ENCODE measurements around the gene DZIP1.

Gene DZIP1

DNA sequence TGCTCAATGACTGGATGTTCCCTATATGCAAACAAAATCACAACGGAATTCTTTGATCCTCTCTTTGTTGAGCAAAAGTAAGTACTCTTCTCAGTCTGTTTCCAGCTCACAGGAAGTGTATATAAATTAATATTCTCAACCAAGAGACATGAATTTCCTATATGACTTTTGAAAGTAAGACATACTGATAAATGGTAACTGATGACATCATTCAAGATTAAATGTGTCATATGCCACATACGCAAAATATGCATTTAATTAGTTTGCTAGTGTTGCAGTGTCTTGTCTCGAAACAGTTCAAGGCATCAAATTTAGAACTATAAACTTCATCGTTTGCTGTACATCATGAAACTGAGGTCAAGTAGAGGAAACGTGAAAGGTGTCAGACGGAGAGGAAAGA lies 84.1 kb downstream of the DZIP1 start:
- H3K27ac ChIP-seq, result peak overlapping the region; percentile 14; the same call in 1 of the 2 replicates
- no peak for TF ChIP-seq ZFX (IDR thresholded peaks at IDR 0.05; ENCODE audit: borderline replicate concordance)
- TF ChIP-seq, protein P1, sequence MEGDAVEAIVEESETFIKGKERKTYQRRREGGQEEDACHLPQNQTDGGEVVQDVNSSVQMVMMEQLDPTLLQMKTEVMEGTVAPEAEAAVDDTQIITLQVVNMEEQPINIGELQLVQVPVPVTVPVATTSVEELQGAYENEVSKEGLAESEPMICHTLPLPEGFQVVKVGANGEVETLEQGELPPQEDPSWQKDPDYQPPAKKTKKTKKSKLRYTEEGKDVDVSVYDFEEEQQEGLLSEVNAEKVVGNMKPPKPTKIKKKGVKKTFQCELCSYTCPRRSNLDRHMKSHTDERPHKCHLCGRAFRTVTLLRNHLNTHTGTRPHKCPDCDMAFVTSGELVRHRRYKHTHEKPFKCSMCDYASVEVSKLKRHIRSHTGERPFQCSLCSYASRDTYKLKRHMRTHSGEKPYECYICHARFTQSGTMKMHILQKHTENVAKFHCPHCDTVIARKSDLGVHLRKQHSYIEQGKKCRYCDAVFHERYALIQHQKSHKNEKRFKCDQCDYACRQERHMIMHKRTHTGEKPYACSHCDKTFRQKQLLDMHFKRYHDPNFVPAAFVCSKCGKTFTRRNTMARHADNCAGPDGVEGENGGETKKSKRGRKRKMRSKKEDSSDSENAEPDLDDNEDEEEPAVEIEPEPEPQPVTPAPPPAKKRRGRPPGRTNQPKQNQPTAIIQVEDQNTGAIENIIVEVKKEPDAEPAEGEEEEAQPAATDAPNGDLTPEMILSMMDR (IDR thresholded peaks at IDR 0.05), result no peak

DNA sequence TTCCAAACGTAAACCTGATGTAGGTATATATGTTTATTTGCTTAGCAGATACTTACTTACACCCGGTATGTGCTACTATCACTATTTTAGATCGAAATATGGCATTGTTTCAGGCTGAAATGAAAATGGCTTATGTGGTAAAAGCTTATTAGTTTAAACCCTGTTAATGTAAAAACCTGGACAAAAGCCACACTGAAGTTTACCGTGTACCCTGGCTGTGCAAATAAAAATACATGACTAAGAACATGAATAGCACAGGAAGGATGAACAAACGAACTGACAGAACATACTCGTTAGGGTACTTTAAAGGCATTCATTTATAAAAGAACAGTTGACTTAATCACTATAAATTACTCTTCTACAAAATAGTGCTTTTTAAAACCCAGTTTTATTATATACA lies 85.4 kb downstream of the DZIP1 start:
- no peak overlapping the region for H3K27ac ChIP-seq
- TF ChIP-seq, protein P1 (IDR thresholded peaks at IDR 0.05), result no peak
- no peak for TF ChIP-seq ZFX (IDR thresholded peaks at IDR 0.05; ENCODE audit: borderline replicate concordance)

DNA sequence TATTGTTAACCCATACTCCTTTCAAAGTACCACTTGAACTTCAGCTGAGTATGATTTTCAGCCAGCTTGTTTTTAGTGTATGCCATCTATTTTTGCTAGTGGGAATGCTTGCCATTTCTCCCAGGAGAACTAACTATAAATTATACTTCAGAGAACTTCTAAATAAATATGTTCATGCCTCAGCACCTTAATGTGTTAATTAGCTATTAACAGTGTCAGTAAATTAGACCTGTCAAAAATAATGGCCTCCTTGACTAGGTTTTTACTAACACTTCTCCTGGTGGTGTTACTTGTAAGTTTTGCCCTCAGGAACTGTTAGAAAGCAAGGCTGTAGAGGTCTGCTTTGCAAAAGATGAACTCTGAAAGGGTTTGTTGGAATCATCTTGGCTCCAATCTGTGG lies 87.5 kb downstream of the DZIP1 start:
- H3K27ac ChIP-seq, result no peak overlapping the region
- TF ChIP-seq, protein P1 (IDR thresholded peaks at IDR 0.05), result no peak
- no peak for TF ChIP-seq ZFX (IDR thresholded peaks at IDR 0.05; ENCODE audit: borderline replicate concordance)

DNA sequence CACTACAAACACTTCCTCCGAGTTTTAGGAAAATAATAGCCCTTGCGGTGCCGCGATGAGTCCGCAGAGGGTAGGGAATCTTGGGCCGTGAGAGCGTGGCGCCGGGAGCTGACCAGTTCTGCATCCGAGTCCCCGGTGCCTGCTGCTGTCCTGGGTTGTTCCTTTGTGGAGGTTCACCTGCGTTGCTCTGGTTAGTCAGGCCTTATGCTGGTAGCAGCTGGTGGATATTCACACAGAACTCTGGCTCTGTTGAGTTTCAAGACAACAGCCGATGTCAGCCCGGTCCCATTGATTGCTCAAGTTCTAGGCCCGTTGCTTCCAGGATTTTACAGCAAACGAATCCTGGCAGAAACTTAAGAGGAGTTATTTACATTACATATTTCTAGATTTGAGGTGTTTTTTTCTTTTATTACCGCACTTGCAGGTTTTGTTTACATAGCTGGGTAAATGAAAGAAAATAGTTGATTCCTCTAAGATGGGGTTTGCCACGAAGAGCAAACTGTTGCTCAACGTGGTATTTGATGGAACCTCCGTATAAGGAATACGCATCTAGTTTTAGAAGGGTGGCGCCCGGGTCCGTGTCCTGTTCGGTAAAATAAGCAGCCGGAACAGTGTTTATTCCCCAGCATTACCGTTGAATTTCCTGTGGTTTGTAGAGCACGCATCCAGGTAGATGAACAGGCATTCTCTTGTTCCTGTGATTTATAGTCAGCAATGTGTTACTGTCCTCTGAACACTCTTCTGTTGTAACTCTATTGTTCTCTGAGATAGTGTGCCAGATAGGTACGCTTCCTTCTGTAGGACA lies 90.7 kb downstream of the DZIP1 start:
- no peak for TF ChIP-seq ZFX (IDR thresholded peaks at IDR 0.05; ENCODE audit: borderline replicate concordance)
- TF ChIP-seq, protein P1 (IDR thresholded peaks at IDR 0.05), result no peak
- H3K27ac ChIP-seq, result no peak overlapping the region

DNA sequence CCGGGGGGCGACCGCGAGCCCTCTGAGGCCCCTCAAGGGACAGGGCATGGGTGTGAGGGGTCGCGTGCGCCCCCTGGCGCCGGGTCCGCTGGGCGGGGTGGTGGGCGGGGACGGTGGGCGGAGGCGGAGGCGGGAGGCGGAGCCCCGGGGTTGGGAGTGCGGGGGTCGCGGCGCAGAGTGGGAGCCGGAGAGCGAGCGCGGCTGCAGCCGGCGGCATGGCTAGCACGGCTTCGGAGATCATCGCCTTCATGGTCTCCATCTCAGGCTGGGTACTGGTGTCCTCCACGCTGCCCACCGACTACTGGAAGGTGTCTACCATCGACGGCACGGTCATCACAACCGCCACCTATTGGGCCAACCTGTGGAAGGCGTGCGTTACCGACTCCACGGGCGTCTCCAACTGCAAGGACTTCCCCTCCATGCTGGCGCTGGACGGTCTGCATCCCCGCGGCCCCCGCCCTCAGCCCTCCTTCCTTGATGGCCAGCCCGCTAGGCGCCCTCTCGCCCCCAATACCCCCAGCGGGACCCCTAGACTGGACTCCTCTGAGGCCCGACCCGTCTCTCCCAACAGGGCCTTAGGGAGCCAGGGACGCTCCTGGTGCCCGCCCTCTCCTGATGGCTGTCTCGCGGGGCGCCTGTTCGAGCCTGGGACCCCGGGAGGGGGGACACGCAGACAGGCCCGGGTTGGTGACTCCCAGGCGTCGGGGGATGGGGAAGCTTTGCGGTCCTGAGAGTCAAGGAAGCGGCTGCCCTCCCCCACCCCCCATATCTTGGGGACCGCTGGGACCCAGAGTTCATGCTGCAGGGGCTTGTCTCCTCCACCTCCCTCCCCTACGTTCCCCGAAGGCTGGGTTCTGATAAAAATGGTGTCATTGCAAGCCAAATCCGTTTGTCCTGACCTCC lies 91.7 kb downstream of the DZIP1 start, which contains the start of gene CLDN10:
CLDN10 (plus strand) TSS at position 182 of the 903 bp plus-strand sequence; CDS start at position 216, 34 bp downstream.
- no peak within 1 kb of the TSS for H3K27ac ChIP-seq
- TF ChIP-seq, protein P1 (IDR thresholded peaks at IDR 0.05), result peak; percentile 18; the same call in 1 of the 2 replicates
- no peak for TF ChIP-seq ZFX (IDR thresholded peaks at IDR 0.05; ENCODE audit: borderline replicate concordance)

DNA sequence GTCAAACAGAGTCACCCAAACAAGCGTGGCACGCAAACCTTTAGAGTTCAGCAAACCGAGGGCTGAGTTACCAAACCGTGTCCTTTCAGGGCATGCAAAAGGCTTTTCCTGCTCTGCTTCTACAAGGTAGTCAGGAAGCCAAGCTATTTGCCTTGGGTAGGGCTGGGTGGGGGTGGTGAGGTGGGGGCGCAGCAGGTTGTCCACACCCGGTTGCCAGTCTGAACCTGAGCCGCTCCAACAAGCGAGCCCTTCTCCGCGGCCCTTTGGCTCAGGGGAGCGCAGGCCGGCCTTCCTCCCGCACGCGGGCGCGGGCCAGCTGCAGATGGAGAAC lies 92.3 kb downstream of the DZIP1 start:
- TF ChIP-seq ZFX (IDR thresholded peaks at IDR 0.05; ENCODE audit: borderline replicate concordance), result no peak
- TF ChIP-seq, protein P1 (IDR thresholded peaks at IDR 0.05), result no peak
- H3K27ac ChIP-seq, result no peak overlapping the region
